ENCODE results near the gene ERLIN1.
"Not testable (repeated sequence)": the region's sequence is repeated elsewhere in the genome, so short reads cannot be mapped to it uniquely, and the experiment has no call there.

The ERLIN1 gene

GRCh38 chr10:100131571-100131970 is 54.3 kb downstream of the ERLIN1 start:
- no peak for DNase-seq

- no peak for DNase-seq
Observed at GRCh38 chr10:100130831-100131230, 55.0 kb downstream of the ERLIN1 start.

GRCh38 chr10:100129424-100129823 is 56.4 kb downstream of the ERLIN1 start:
- no peak for DNase-seq

- no peak for DNase-seq
Observed at GRCh38 chr10:100128951-100129350, 56.9 kb downstream of the ERLIN1 start.

GRCh38 chr10:100125335-100125734 is 60.5 kb downstream of the ERLIN1 start:
- not testable (repeated sequence) for DNase-seq

GRCh38 chr10:100124097-100124496 is 61.7 kb downstream of the ERLIN1 start:
- DNase-seq = no peak

- DNase-seq = no peak
Observed at GRCh38 chr10:100122780-100123179, 63.0 kb downstream of the ERLIN1 start.

- DNase-seq = no peak
Observed at GRCh38 chr10:100120550-100120949, 65.3 kb downstream of the ERLIN1 start.

- DNase-seq = no peak
Observed at GRCh38 chr10:100119726-100120125, 66.1 kb downstream of the ERLIN1 start.

GRCh38 chr10:100114976-100115770 is 70.7 kb downstream of the ERLIN1 start:
- no peak for DNase-seq

GRCh38 chr10:100114460-100114859 is 71.4 kb downstream of the ERLIN1 start:
- no peak for DNase-seq

GRCh38 chr10:100109670-100110069 is 76.2 kb downstream of the ERLIN1 start:
- DNase-seq = no peak

- DNase-seq = no peak
Observed at GRCh38 chr10:100106865-100107264, 79.0 kb downstream of the ERLIN1 start.

- DNase-seq = no peak
Observed at GRCh38 chr10:100104300-100104699, 81.5 kb downstream of the ERLIN1 start.

GRCh38 chr10:100103581-100103980 is 82.2 kb downstream of the ERLIN1 start:
- DNase-seq = no peak

GRCh38 chr10:100101192-100102076 is 84.4 kb downstream of the ERLIN1 start:
- DNase-seq = no peak

- no peak for DNase-seq
Observed at GRCh38 chr10:100100651-100101184, 85.1 kb downstream of the ERLIN1 start.

Data from CD4-positive, alpha-beta T cell treated with Interleukin-1 beta for 1 hour (primary cell).